ENCODE measurements around the gene CHMP4B.

Gene CHMP4B

DNA sequence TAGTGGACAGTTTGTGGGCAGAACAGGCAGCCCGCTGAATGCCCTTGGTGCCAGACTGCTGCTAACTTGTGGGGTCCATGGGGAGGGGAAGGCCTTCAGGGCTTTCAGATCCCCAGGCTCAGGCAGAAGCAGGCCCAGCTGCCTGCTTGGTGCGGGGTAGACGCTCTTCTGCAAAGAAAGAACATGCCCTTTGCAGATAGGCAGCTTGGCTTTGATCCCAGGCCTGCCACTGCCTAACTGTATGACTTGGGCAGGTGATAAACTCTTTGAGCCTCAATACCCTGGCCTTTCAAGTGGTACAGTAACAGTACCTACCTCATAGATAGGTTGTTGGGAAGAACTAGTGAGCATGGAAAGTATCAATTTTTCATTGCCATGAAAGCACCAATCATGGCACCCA, 28.4 kb downstream of the CHMP4B start:
- TF ChIP-seq, protein P1, sequence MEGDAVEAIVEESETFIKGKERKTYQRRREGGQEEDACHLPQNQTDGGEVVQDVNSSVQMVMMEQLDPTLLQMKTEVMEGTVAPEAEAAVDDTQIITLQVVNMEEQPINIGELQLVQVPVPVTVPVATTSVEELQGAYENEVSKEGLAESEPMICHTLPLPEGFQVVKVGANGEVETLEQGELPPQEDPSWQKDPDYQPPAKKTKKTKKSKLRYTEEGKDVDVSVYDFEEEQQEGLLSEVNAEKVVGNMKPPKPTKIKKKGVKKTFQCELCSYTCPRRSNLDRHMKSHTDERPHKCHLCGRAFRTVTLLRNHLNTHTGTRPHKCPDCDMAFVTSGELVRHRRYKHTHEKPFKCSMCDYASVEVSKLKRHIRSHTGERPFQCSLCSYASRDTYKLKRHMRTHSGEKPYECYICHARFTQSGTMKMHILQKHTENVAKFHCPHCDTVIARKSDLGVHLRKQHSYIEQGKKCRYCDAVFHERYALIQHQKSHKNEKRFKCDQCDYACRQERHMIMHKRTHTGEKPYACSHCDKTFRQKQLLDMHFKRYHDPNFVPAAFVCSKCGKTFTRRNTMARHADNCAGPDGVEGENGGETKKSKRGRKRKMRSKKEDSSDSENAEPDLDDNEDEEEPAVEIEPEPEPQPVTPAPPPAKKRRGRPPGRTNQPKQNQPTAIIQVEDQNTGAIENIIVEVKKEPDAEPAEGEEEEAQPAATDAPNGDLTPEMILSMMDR (IDR thresholded peaks at IDR 0.05; ENCODE audit: low read depth, low read length) = no peak
- no peak overlapping the region for H3K4me3 ChIP-seq (ENCODE audit: low read depth, low read length)

DNA sequence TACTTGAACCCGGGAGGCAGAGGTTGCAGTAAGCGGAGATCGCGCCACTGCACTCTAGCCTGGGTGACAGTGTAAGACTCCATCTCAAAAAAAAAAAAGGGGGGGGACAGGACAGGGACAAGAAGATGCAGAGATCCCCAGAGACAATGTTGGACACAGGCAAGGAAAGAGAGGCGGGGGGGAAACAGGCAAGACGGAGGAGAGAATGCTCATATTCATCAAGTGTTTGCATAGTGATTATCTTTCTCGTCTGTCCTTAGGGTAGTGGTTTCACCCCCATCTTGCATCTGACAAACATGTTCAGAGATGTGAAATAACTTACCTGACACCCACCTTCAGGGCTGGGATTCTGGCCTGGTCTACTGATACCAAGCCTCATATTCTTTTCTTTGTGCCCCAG, 29.0 kb downstream of the CHMP4B start:
- no peak overlapping the region for H3K4me3 ChIP-seq (ENCODE audit: low read depth, low read length)
- TF ChIP-seq, protein P1 (IDR thresholded peaks at IDR 0.05; ENCODE audit: low read depth, low read length) = no peak

DNA sequence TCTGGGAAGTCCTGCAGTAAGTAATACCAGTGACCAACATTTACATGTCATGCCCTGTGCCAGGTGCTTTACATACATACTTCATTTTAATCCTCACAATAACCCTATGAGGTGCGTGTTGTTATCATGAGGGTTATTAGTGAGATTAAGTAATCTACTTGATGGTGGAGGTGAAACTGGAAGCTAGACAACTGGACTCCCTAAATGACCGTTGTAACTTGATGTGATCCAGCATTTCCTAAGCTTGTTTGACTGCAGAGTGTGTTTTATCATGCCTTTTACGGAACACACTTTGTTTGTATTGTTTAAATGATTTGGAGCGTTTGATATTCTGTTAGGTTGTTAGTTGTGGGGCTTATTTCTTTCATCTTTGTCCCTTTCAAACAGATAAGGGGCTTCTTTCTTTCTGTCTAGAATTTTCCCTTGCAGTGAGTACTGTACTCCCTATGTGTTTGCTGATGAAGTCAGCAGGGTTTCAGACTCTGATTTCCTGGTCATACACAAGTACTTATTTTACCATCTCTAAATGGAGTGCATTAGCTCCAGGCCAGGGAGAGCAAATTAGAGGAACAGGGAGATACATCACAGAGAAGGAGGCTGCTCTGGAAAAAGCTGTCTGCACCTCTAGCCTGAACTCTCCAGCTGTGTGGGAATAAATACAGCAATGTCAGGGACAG, 29.7 kb downstream of the CHMP4B start:
- TF ChIP-seq, protein P1 (IDR thresholded peaks at IDR 0.05; ENCODE audit: low read depth, low read length) = no peak
- no peak overlapping the region for H3K4me3 ChIP-seq (ENCODE audit: low read depth, low read length)

DNA sequence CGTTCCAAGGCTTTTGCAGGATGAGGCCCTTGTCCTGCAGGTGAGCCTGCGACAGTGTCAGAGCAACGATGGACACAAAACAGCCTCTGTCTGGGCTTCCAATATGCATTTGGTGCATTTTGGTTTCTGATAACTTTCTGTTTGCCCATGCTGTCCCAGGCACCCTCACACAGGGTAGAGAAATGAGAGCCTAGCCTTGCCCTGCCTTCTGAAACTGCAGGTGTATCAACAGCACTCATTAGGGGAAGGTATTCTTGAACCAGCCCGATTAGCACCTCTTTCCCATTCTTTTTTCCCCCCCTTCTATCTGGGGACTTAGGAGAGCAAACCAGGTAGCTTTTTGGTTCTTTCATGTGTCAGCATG, 30.3 kb downstream of the CHMP4B start:
- no peak overlapping the region for H3K4me3 ChIP-seq (ENCODE audit: low read depth, low read length)
- TF ChIP-seq, protein P1 (IDR thresholded peaks at IDR 0.05; ENCODE audit: low read depth, low read length) = no peak

DNA sequence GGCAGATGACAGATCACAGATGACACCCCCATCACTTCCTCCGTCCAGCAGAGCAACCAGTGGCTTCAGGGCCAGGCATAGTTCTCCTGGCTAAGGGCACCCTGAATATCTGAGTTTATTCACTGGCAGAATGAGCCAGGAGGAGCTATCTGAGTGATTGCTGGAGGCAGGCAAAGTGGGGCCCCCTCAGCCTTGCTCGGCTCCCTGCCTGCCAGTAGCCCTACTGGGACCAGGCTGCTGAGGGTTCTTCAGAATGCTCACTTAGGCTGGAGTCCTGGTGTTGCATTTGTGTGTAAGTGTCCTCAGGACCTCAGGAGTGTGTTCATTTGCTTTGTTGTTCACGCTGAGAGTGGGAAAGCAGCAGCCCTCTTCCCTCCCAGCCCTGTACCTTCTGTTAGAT, 31.2 kb downstream of the CHMP4B start:
- H3K4me3 ChIP-seq (ENCODE audit: low read depth, low read length) = no peak overlapping the region

DNA sequence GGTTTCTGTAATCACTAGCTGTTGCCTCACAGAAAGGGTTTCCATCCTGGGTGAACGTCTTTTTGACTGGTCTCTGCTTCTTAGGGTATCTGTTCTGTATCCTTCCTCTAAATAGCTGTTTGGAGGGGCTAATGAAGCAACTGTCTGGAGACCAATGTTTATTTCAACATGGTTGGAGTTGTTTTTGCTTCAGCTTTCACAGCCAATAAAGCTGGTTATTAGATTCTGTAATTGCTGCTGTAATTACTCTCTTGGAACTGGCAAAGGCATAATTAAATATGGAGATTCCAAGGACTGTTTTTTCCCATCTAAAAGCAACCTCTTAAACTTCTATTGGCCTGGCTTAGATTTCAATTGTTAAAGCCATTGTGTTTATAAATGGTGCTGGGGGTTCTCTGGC, 31.9 kb downstream of the CHMP4B start:
- no peak overlapping the region for H3K4me3 ChIP-seq (ENCODE audit: low read depth, low read length)
- TF ChIP-seq, protein P1 (IDR thresholded peaks at IDR 0.05; ENCODE audit: low read depth, low read length) = no peak

More for the DNA sequence above, 31.2 kb downstream of the CHMP4B start:
- TF ChIP-seq, protein P1 (IDR thresholded peaks at IDR 0.05; ENCODE audit: low read depth, low read length) = no peak

DNA sequence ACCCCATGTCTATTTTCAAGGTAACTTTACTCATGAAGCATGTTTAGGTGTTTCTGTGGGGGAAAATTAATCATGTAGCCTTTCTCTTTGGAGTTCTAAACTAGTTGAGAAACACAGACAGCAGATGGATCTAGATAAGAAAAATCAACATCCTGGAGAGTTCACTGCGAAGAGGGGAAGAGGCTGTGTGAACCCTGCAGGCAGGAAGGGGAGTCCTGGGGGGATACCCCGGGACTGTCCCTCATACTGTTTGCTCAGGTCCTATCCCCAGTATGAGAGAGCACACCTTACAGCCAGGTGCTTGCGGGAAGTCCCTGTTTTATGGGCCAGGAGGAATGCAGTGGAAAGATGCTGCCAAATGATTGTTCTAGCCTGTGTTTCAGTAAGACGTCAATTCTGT, 32.7 kb downstream of the CHMP4B start:
- TF ChIP-seq, protein P1 (IDR thresholded peaks at IDR 0.05; ENCODE audit: low read depth, low read length) = no peak

More for the DNA sequence above, 32.7 kb downstream of the CHMP4B start:
- H3K4me3 ChIP-seq (ENCODE audit: low read depth, low read length) = no peak overlapping the region
